Spleen (tissue), 7 donors: ENCODE results near the gene OPCML.

Source experiments
- CTCF ChIP-seq, 11 experiments: fragments of 200-600 bp in 7 of 11; fragments of 450-650 bp in 4 of 11; sonication (generic) in 4 of 11; IDR thresholded peaks in 8 of 11; conservative IDR thresholded peaks in 3 of 11; 1 replicate in 7 of 11; 2 replicates in 4 of 11; pipeline versions ENCODE4 v1.4.0 to v1.8.0; 2016 to 2021; ENCODE audit warnings: antibody characterized with exemption in 11 of 11, inconsistent platforms in 4 of 11, mild to moderate bottlenecking in 1 of 11
- POLR2A ChIP-seq, 3 donors: fragments of 450-650 bp; IDR thresholded peaks; one replicate each; pipeline ENCODE4 v1.5.1; 2017; ENCODE audit warnings: antibody characterized with exemption in 3 of 3, mild to moderate bottlenecking in 1 of 3
- donor health status: DM: no; HTN: no; CAD: no; lungs with moderate emphysema.
- donor health status: DM: no; HTN: no; CAD: no.
- donor health status: DM: no; HTN: no; CAD: no.

- TF ChIP-seq CTCF (IDR thresholded peaks at IDR 0.05 in 8 of 11, conservative IDR thresholded peaks at IDR 0.05 in 3 of 11): no peak
- no peak for TF ChIP-seq POLR2A (IDR thresholded peaks at IDR 0.05)
Measured at GRCh38 chr11:133219543-133219942, 312.8 kb downstream of the OPCML start.
